ENCODE measurements around the gene MALRD1.

MALRD1 gene

DNA sequence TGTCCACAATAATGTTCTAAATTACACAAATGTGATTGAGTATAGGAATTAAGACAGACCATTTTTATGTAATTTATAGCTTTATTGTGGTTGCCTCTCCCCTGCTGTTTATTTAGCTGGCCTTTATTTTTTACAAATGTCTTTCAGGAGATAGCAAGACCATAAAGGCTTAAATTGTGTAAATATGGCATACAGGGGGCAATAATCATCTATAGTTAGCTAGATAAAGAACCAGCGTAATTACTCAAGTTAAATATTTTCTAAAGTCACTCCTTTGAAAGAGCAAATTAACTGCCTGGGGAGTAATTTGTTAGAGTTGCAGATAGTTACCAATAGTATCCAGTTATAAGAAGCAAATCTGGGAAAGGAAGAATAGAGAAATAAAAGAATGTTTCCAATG is at the start of gene MALRD1:
Gene MALRD1, plus strand, starts transcription at position 313 of the 400 bp plus-strand sequence. CDS start 138 bp downstream, outside the sequence.
- DNase-seq (ENCODE audit: low read depth) = no peak

DNA sequence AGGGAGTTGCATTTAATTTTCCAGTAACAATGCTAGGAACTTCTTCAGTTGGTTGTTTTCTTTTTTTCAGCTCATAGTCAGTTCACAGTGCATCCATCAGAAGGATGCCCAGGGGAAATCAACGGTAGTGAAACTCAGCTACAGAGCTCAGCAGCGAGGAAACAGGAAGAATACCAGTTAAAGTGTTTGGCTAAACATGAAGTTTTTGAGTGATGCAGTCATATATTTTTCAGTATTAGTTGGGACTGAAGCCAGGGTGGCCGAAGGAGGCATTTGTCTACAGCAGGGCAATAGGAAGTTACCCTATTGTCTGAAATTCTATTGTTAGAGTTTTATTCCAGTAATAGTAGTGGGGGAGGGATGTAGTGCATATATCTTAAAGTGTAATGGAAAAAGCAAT is 45.3 kb upstream of the MALRD1 start:
- no peak for DNase-seq (ENCODE audit: low read depth)

DNA sequence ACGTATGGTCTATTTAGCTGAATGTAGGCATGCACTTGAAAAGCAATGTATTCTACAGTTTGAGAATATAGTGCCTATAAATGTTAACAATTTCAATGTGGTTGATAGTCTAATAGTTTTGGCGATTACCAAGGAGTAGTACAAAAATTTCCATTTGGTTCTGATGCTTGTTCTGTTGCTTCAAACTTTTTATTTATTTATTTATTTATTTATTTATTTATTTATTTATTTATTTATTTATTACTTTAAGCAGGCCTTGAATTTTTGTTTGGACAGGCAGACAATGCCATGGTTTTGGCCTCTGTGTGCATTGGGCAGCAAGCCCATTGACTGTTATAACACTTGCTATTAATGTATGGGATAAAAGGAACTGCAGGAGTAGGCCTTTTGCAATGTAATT is 36.5 kb upstream of the MALRD1 start:
- DNase-seq (ENCODE audit: low read depth) = no peak

DNA sequence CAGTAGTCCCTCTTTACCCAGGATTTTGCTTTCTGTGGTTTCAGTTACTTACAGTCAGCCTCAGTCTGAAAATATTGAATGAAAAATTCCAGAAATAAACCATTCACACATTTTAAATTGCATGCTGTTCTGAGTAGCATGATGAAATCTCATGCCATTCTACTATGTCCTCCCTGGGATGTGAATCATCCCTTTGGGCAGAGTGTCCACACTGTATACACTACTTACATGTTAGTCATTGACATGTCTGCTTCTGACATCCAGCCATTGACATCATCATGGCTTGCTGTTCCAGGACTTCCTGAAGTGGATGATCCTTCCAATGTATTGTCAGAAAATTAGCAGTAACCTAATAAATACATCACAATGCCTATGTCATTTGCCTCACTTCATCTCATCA is 34.6 kb upstream of the MALRD1 start:
- peak; percentile 68 for DNase-seq (ENCODE audit: low read depth)

DNA sequence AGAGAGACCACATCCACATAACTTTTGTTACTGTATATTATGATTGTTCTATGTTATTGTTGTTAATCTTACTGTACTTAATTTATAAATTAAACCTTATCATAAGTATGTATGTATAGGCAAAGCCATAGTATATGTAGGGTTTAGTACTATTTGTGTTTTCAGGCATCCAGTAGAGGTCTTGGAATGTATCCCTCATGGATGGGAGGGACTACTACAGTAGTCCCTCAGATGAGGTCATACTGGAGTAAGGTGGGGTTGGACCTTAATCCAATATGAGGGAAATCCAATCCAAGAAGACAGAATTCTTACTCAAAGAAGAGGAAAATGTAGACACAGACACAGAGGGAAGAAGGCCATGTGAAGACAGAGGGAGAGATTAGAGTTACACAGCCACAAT is 34.1 kb upstream of the MALRD1 start:
- DNase-seq (ENCODE audit: low read depth) = no peak

DNA sequence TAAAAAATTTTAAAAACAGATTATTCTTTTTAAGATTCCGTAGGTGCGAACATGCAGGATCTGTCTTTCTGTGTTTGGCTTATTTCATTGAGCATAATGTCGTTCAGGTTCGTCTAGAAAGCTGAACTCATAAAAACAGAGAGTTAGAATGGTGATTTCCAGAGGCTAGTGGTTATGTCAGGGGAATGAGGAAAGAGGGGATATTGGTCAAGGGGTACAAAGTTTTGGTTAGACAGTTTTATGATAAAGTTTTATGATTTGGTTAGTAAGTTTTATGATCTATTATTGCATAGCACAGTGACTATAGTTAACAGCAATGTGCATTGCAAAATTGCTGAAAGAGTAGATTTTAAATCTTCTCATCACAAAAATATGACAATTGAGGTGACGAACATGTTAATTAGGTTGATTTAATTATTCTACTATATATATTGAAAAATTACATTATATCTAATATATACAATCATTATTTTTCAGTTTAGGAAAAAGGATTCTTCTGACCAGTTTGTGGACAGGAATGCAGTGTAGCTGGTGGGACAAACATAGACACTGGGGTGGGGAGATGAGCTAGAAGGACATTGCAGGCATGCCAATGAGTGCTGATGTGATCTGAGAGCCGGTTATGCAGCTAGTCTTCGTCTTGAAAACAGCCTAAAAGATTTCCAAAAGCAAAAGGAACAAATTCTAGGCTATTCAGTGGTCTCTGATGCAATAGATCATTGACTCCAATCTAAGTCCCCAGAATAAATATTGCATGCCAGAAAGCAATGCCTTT is 31.3 kb upstream of the MALRD1 start:
- DNase-seq (ENCODE audit: low read depth) = no peak

DNA sequence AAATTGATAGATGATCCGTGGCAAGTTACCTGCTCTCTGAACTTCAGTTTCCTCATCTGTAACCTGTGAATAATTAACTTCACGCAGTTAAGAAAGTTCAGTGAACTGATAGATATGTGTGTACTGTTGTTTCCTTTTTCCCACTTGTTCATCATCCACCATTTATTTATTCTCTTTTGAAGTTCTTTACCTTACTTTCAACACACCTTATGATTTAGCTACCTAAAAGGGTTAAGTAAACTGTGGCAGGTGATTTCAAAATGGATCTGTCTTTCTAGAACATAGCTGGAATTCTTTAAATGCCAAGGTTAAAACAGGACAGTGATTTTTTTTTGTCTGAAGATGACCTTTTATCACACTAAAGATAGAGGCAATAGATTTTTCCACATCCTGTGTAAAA is 27.4 kb upstream of the MALRD1 start:
- no peak for DNase-seq (ENCODE audit: low read depth)

DNA sequence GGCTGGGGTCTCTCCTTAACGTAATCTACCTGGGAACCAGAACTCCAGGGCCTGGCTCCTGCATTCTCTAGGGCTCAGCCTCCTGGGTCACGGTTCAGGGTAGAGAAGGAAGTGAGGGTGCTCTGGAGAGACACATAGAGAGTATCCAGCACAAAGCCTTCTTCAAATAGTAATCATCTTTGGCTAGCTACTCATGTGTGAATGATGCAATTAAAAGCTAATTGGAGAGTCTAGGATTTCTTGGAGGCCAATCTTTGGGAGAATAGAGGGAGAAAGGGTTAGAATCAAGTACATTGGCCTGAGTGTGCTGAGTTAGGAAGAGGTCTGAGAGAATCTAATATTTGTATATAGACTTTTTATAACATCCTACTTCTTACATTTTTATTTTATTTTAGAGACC is 24.0 kb upstream of the MALRD1 start:
- no peak for DNase-seq (ENCODE audit: low read depth)

DNA sequence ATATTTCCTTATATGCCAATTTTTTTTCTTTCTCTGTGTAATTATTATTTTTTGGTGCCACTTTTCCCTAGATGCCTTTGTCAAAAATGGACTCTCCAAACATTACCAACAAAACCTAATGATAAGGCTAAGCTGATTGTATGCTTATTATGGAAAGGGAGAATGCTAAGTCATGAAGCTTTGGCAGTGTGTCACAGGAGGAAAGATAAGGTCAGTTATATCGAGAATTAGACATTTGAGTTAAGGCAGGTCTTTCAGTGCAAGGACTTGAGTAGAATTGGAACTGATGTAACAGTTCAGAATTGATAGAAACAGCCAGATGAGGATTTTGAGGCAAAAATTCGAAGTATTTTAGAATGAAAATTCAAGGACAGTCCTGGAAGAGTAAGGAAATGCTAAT is 16.8 kb upstream of the MALRD1 start:
- no peak for DNase-seq (ENCODE audit: low read depth)

DNA sequence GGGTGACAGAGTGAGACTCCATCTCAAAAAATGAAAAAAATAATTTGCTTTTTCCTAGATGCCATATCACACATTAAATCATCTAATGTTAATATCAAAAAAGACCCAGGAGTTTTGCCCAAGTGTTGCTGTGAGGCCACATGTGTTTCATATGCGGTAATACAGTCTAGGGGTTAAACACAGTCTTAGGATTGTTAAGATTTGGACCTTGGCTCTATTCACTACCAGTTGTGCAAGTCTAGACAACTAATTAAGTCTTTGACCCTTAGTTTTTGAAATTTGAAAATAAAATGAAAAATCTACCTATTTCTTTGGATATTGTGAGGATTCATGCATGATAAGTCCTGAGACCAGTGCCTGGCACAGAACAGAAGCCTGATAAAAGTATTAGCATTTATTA is 14.9 kb upstream of the MALRD1 start:
- DNase-seq (ENCODE audit: low read depth) = no peak

DNA sequence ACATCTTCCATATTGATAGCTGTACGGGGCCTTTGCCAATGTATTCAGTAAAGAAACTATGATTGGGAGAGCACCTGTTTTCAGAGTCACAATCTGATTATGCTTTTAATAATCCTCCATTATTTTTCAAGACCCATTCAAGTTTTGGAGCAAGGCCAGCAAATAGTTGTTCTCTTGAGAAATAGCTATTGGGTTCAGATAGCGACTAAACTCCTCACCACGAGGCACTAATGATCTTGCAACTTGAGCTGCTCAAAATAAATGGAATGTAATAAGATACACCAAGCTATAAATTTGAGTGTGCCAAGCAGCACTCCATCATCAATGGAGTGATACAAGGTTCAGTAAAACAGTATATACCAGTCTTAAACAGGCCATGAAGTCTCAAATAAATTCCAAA is 7.4 kb upstream of the MALRD1 start:
- DNase-seq (ENCODE audit: low read depth) = no peak

DNA sequence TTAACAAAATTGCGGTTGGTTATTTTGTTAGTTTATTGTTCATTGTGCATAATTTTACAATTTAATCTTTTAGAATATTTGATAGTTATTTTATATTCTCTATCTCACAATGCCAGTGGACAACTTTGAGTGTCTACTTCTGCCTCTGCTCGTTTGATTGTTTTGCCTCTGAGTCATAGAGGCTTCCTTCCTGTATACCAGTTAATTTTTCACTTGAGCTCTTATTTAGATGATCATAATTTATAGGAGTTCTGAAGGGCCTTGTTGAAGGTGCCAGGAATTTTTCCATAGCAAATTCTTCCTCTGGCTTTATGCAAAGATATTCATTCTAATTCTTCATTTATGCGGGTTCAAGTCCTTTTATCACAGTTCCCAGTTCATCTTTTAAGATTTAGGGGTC is 5.2 kb upstream of the MALRD1 start:
- no peak for DNase-seq (ENCODE audit: low read depth)

DNA sequence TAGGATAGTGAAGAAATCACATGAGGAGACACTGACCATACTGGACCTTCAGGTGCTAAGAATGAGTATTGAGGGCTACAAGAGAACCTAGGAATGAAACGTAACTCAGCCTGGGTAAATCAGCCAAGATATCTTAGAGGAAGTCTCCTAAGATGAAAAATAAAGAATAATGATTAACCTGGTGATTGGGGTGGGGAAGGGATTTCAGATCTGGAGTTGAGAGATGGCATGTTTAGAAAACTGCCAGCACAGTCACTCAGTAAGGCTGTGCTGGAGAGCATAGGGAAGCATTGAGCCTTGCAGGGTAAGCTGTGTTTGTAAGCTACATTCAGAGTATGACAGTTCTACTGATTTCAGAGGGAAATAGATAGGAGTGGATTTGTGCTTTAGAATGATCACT is 1.9 kb upstream of the MALRD1 start:
- DNase-seq (ENCODE audit: low read depth) = no peak

DNA sequence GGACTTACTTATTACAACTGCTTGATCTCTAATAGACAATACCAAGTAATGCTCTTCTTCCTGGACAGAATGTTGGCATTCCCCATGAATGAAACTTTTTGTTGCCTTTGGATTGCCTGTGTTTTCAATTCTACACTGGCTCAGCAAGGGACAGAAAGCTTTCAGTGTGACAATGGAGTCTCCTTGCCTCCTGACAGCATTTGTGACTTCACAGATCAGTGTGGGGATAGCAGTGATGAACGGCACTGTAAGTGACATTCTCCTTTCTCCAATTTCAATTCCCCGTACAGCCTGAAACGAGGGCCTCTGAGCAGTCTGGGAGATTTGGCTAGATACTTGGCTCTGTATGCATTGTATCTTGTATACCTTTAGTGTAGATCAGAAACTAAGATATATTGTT is 290 bp downstream of the MALRD1 start:
- DNase-seq (ENCODE audit: low read depth) = no peak

DNA sequence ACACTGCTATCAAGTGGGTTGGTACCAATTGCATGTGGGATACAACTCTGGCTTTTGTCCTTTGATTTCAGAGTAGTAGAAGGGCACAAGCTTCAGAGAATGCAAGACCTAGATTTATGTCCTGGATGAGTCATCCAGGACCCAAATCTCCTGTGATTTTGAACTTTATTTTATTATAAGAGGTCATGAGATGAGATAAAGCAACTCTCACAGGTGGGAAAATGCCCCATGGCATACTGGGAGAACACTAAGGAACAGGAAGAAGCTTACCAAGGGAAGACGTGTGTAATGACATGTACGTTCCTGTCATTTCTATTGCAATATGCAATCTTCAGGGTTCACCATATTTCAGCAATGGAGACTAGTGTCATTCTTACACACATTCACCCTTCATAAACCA is 966 bp downstream of the MALRD1 start:
- no peak for DNase-seq (ENCODE audit: low read depth)

DNA sequence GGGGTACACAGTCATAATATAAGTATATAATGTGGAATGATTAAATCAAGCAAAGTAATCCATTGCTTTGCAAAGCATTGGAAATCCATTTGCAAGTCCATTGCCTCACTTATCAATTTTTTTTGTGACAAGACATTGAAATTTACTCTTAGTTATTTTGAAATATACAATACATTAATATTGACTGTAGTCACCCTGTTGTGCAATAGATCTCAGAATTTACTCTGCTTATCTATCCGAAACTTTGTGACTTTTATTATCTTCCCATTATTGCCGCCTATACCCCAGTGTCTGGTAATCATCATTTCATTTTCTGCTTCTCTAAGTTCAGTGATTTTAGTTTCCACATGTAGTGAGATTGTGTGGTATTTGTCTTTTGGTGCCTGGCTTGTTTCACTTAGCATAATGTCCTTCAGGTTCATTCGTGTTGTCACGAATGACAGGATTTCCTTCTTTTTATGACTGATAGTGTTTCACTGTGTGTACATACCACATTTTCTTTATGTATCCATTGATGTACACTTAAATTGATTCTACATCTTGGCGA is 5.8 kb downstream of the MALRD1 start:
- no peak for DNase-seq (ENCODE audit: low read depth)

DNA sequence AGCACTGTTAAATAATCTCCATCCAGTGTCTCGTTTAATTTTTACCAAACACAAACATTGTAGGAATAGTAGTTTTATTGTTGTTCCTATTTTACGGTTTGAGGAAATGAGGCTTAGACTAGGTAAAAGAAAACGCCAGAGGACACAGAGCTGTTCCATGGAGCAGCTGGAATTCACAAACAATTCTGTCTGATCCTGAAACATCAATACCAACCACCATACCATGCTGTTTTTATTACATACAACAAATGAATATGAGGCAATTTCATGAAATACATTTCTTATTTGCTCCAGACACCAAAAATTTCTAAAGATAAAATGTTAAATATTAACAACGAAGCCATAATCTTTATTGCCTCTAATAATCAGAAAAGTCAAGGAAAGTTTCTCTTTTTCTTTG is 9.4 kb downstream of the MALRD1 start:
- no peak for DNase-seq (ENCODE audit: low read depth)

DNA sequence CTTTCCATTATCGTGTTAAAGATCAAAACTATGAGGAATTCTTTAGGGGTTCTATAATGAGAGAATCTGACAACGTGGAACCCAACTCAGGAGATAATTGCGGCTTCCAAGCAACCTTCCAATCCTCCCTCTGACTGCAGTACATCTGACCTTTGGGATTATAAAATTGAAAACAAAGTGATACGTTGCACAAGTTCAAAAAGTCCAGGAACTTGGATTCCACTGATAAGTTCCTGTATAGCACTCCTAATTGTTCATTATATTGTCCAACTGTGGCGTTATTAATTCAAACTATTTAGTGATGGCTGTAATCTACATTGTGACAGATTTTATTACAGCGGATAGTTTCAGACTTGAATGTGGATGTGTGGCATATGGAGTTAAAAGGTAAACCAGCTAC is 15.4 kb downstream of the MALRD1 start:
- no peak for DNase-seq (ENCODE audit: low read depth)

DNA sequence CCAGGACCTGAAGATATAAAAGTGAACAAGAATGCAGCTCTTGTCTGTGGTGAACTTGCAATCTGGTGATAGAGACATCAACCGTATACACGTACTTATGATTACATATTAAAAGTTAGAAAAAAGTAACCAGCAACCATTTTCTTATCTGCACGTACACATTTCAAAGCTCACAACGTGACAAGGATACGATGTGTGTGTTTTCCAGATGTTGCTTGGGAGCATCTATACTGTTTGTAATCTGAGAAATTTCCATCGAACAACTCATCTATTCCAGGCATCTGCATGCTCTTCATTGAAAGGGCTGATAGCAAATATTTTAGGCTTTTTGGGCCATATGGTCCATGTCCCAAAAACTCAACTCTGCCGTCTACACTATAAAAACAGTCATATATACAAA is 23.3 kb downstream of the MALRD1 start:
- DNase-seq (ENCODE audit: low read depth) = no peak

DNA sequence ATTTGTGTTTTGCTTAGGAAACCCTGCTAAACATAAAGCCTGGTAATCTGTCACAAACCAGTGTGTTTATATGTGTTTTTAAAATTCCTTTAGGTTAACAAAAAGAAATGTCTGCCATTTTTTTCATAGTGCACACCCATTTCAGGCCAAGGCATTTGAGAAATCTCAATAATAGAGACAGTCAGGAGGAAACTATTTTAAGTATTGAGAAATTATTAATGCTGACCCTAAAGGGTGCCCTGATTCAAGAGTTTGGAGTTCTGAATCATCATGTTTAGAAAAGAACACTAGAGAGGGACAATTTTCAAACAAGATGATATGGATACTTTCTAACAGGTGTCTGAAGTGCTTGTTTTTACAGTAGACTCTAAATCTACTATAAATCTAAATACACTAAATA is 28.7 kb downstream of the MALRD1 start:
- no peak for DNase-seq (ENCODE audit: low read depth)

DNA sequence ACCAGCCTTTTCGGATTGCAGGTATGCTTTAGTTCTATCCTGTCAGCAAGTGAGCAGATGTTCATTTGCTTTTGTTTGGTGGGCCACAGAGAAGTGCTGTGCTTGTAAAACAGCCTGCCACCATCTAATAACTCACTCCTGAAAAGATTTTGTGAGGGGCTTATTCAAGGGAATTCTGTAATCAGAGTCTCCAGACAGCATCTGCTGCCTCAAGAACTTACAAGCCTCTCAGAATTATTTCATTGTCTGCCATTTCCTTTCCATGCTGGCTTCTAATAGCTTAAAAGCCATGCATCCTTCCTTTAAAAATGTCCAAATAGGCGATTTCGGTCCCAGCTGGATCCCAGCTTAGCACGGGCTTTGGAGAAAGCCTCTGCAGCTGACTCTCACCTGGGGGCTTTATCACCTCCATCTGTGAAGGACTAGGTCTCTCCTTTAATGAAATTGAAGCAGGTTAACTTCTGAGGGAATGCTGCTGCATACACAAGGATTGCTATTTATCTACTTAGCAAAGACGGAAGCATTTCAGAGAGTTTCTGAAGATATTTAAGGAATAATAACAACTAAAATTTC is 48.0 kb downstream of the MALRD1 start:
- no peak for DNase-seq (ENCODE audit: low read depth)

DNA sequence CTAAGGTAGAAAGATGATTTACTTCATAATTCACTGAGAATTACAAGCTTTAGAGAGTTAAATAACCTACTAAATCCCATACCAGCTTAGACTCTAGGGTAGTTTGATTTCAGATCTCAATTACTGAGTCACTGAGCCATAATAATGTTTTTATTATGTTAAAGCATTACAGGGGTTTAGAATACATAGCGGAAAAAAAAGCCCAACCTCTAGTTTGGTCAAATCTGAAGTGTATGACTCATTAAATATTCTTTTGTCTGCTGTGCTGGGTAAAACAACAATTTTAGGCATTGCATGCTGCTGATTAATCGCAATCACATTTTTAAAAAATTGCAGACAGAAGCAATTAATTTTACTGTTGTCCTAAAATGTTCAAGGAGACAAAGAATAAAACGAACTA is 48.5 kb downstream of the MALRD1 start:
- no peak for DNase-seq (ENCODE audit: low read depth)

DNA sequence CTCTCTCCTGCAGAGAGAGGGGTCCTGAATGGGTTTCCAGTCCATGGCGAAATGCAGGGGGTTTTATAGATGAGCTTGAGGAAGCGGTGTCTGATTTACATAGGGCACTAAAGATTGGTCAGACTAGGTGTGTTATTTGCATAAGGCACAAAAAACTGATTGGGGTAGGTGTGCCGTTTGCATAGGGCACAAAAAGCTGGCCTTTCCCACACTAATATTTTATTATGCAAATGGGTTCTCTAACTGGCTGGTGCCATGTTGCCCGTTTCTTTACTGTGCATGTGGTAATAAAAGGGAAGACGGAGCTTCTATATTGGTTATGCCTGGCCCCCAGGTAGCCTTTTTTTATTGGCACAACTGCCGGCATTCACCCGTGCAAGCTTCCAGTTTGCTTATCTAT is 50.2 kb downstream of the MALRD1 start:
- DNase-seq (ENCODE audit: low read depth) = no peak

DNA sequence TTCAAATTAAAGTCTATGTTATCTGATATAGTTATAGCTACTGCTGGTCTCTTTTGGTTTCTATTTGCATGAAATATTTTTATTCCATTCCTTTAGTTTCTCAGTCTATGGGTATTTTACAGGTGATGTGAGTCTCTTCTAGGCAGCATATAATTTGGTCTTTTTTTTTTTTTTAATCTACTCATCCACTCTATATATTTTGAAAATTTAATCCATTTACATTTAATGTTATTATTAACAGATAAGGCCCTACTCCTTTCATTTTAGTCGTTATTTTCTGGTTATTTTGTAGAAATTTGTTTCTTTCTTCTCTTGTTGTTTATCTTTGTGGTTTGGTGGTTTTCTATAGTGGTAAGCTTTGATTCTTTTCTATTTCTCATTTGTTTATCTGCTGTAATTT is 58.8 kb downstream of the MALRD1 start:
- DNase-seq (ENCODE audit: low read depth) = no peak
